HepG2 (cell line): ENCODE data around the gene SDC1. TPM values are rescaled to one million over a fixed set of nuclear protein-coding genes. Genes with fewer than 3 reads are reported as not detected.

Experiments used
- ATAC-seq: fragments of 200-7000 bp; cut with Tn5 transposase; 3 replicates; pipeline ENCODE4 v1.9.1; 2020; ENCODE audit warnings: mild to moderate bottlenecking, moderate library complexity
- BruUV-seq: library from RNA; stranded (reverse); fragments of 400-500 nt; replicated peaks from 2 replicates; lab custom pipeline; 2021; lab: Mats Ljungman, UMichigan
- CTCF ChIA-PET: fragments of 300-600 bp; formaldehyde crosslinking; extraction: SDS; loops from one replicate; lab custom pipeline; 2021; ENCODE audit warnings: low total read pairs, inconsistent platforms, low intra/inter-chr PET ratio; lab: Yijun Ruan, JAX
- POLR2A ChIA-PET: fragments of 350-600 bp; sonication (Branson Sonifier 250); formaldehyde crosslinking; loops from one replicate; lab custom pipeline; 2020; ENCODE audit warnings: antibody characterized with exemption, inconsistent platforms; lab: Yijun Ruan, JAX
- DNase-seq: peaks from one replicate; pipeline ENCODE4 v3.0.0-alpha.2; 2015; ENCODE audit warnings: low spot score
- FAIRE-seq: peaks from 3 replicates; lab custom pipeline; 2011; peaks lifted over from hg19 to GRCh38; lab: Jason Lieb, UNC
- H2AFZ ChIP-seq: one replicate; pipeline ENCODE4 v1.6.1; 2011; ENCODE audit warnings: low read length, inconsistent platforms
- H3K27ac ChIP-seq: fragments of 300-600 bp; 3 replicates; pipeline ENCODE4 v1.8.0; 2011; ENCODE audit warnings: mixed run types, mild to moderate bottlenecking, mixed read lengths, low read length, inconsistent platforms; ENCODE audit not compliant: insufficient read depth; ENCODE audit errors: extremely low read length
- H3K27me3 ChIP-seq, 2 experiments: fragments of 200-600 bp in 1 of 2; 2 replicates in 1 of 2; 3 replicates in 1 of 2; pipeline versions ENCODE4 v1.6.0 to v1.8.0; 2011; ENCODE audit warnings: low read length in 2 of 2, mild to moderate bottlenecking in 2 of 2, moderate library complexity in 2 of 2, inconsistent platforms in 1 of 2; ENCODE audit not compliant: insufficient read depth in 2 of 2, control insufficient read depth in 1 of 2
- H3K36me3 ChIP-seq, 2 experiments: fragments of 200-600 bp in 1 of 2; replicated peaks in 1 of 2; 2 replicates in 1 of 2; 3 replicates in 1 of 2; pipeline versions ENCODE4 v1.5.1 to v1.8.0; 2011; ENCODE audit warnings: low read length in 2 of 2, inconsistent platforms in 1 of 2; ENCODE audit not compliant: insufficient read depth in 2 of 2, control insufficient read depth in 1 of 2
- H3K4me1 ChIP-seq: 2 replicates; pipeline ENCODE4 v1.5.1; 2012; ENCODE audit warnings: low read length, inconsistent platforms; ENCODE audit not compliant: insufficient read depth
- H3K4me2 ChIP-seq: 2 replicates; pipeline ENCODE4 v1.6.0; 2011; ENCODE audit warnings: low read depth, low read length, inconsistent platforms
- H3K4me3 ChIP-seq, 3 experiments: fragments of 200-600 bp in 1 of 3; sonication (generic), shearing (Covaris generic) in 1 of 3; replicated peaks in 1 of 3; 2 replicates each; pipeline ENCODE4 v1.5.1; 2011 to 2016; ENCODE audit warnings: low read length in 3 of 3, inconsistent platforms in 2 of 3, low read depth in 2 of 3, mild to moderate bottlenecking in 2 of 3, control low read depth in 1 of 3, mixed read lengths in 1 of 3; ENCODE audit not compliant: insufficient read depth in 1 of 3
- H3K79me2 ChIP-seq: one replicate; pipeline ENCODE4 v1.6.1; 2011; ENCODE audit warnings: low read length, inconsistent platforms; ENCODE audit not compliant: insufficient read depth
- H3K9ac ChIP-seq: 2 replicates; pipeline ENCODE4 v1.6.0; 2011; ENCODE audit warnings: mild to moderate bottlenecking, low read depth, low read length, inconsistent platforms; ENCODE audit not compliant: insufficient read depth
- H3K9me3 ChIP-seq: 2 replicates; pipeline ENCODE4 v1.5.1; 2012; ENCODE audit warnings: mild to moderate bottlenecking, low read length
- H4K20me1 ChIP-seq: 2 replicates; pipeline ENCODE4 v1.6.0; 2011; ENCODE audit warnings: inconsistent platforms, mild to moderate bottlenecking, low read length, moderate library complexity; ENCODE audit not compliant: insufficient read depth
- DNMT1 ChIP-seq: sonication (generic); formaldehyde crosslinking; IDR thresholded peaks from 2 replicates; pipeline ENCODE4 v1.5.1; 2020; ENCODE audit warnings: mild to moderate bottlenecking, missing genetic modification reagents
- HOXD1 ChIP-seq: sonication (generic); formaldehyde crosslinking; IDR thresholded peaks from 2 replicates; pipeline ENCODE4 v1.5.0; 2020; ENCODE audit warnings: missing genetic modification reagents
- MBNL3 ChIP-seq: fragments of 250-450 bp; sonication (Bioruptor Pico); conservative IDR thresholded peaks from 2 replicates; pipeline ENCODE4 v1.8.0; 2022; ENCODE audit warnings: mild to moderate bottlenecking, inconsistent platforms
- PRMT3 ChIP-seq: sonication (generic); formaldehyde crosslinking; IDR thresholded peaks from 2 replicates; pipeline ENCODE4 v1.8.1; 2022; ENCODE audit warnings: low read depth, mild to moderate bottlenecking, moderate library complexity, missing genetic modification reagents, borderline replicate concordance
- SNAPC4 ChIP-seq: sonication (generic); formaldehyde crosslinking; IDR thresholded peaks from 2 replicates; pipeline ENCODE4 v1.4.0; 2020; ENCODE audit warnings: mild to moderate bottlenecking, missing genetic modification reagents
- TSC22D2 ChIP-seq: sonication (generic); formaldehyde crosslinking; IDR thresholded peaks from 2 replicates; pipeline ENCODE4 v1.5.1; 2020; ENCODE audit warnings: missing genetic modification reagents, mild to moderate bottlenecking, borderline replicate concordance
- ZFAT ChIP-seq: sonication (generic); formaldehyde crosslinking; conservative IDR thresholded peaks from 2 replicates; pipeline ENCODE4 v1.8.1; 2023; ENCODE audit warnings: missing genetic modification reagents, inconsistent platforms
- ZFP37 ChIP-seq: sonication (generic); formaldehyde crosslinking; IDR thresholded peaks from 2 replicates; pipeline ENCODE4 v1.4.0; 2020; ENCODE audit warnings: missing genetic modification reagents, borderline replicate concordance
- ZNF280D ChIP-seq: sonication (generic); formaldehyde crosslinking; IDR thresholded peaks from 2 replicates; pipeline ENCODE4 v1.5.1; 2020; ENCODE audit warnings: mild to moderate bottlenecking, missing genetic modification reagents
- ZNF326 ChIP-seq: sonication (generic); formaldehyde crosslinking; IDR thresholded peaks from 2 replicates; pipeline ENCODE4 v1.4.0; 2020; ENCODE audit warnings: missing genetic modification reagents, borderline replicate concordance
- ZNF558 ChIP-seq: sonication (generic); formaldehyde crosslinking; IDR thresholded peaks from 2 replicates; pipeline ENCODE4 v1.9.0; 2022; ENCODE audit warnings: mild to moderate bottlenecking, missing genetic modification reagents, borderline replicate concordance
- ZNF572 ChIP-seq: sonication (generic); formaldehyde crosslinking; IDR thresholded peaks from 2 replicates; pipeline ENCODE4 v1.5.1; 2020; ENCODE audit warnings: mild to moderate bottlenecking, missing genetic modification reagents
- ZNF691 ChIP-seq: sonication (generic); formaldehyde crosslinking; IDR thresholded peaks from 2 replicates; pipeline ENCODE4 v1.4.0; 2020; ENCODE audit warnings: missing genetic modification reagents, low read depth, mild to moderate bottlenecking, borderline replicate concordance
- WGBS: methylation state at CpG from one replicate; pipeline ENCODE4 v1.1.6; 2017; ENCODE audit warnings: low lambda C conversion rate; 5-methylcytosine and 5-hydroxymethylcytosine counted together
- in situ Hi-C: cut with HindIII; loops from 2 replicates; pipeline ENCODE4 v1.10.0; 2017; ENCODE audit warnings: low pct_unique_long_range_greater_than_20kb; ENCODE audit not compliant: extremely low pct_ligation_motif_present
- intact Hi-C: fragments of 100-400 bp; cut with micrococcal nuclease; formaldehyde crosslinking; loops from one replicate; pipeline ENCODE4 v1.10.0; 2022; ENCODE audit not compliant: unreplicated experiment
- polyA plus RNA-seq, 8 experiments: library from polyadenylated mRNA; depleted of rRNA in 3 of 8; stranded (reverse) in 7 of 8; unstranded in 1 of 8; fragments of >200 nt; fragmentation: Illumina TruSeq in 4 of 8; extraction: Trizol in 4 of 8; gene quantifications; 2 replicates each; pipeline versions ENCODE4 v1.2.1 to v1.2.3, GENCODE V29; 2011 to 2016; ENCODE audit warnings: low read depth in 4 of 8, missing spikeins in 1 of 8, mixed read lengths in 1 of 8; ENCODE audit not compliant: insufficient read depth in 1 of 8
- total RNA-seq, 5 experiments: library from RNA; depleted of rRNA; stranded (reverse); fragments of >200 nt; fragmentation: Illumina TruSeq; extraction: Trizol; gene quantifications; 2 replicates each; pipeline ENCODE4 v1.2.3, GENCODE V29; 2016; ENCODE audit warnings: low read depth in 1 of 5

The SDC1 gene
- total and polyA plus RNA-seq, 2 of the 13 experiments (the other 11 are each of a cell fraction or from before 2014, with no cell fraction given) = 108 to 119 TPM

- no TSS peak for BruUV-seq
- H3K79me2 ChIP-seq = no peaks in the 10 kb centered on the region
- in situ Hi-C loops = loop anchor here (5.0 kb wide), 1 partner anchor 35 kb away; no protein-coding TSS in a partner anchor
- H3K36me3 ChIP-seq = no peaks in the 10 kb centered on the region
- WGBS = 23% methylated on average over 13 of the region's 13 CpGs
- intact Hi-C loops = loop anchor here (5.0 kb wide), 1 partner anchor 35 kb away; no protein-coding TSS in a partner anchor
- ATAC-seq = peak; percentile 74
- H3K9me3 ChIP-seq = no peaks in the 10 kb centered on the region
- peak; percentile 12 for FAIRE-seq
- peak overlapping the region; percentile 18 for H3K9ac ChIP-seq
- CTCF ChIA-PET = no interaction called here
- H3K27me3 ChIP-seq = no peaks in the 10 kb centered on the region
- H2AFZ ChIP-seq = no peak overlapping the region
- peak overlapping the region; percentile 47 for H3K27ac ChIP-seq
- H3K4me3 ChIP-seq = peak overlapping the region in 2 of 3 experiments; percentile 12 to 61; a peak in 2 of 6 replicates
- H3K4me2 ChIP-seq = peak overlapping the region; percentile 70
- H3K4me1 ChIP-seq = peaks cover 53% of the 10 kb centered on the region
- POLR2A ChIA-PET = interaction anchor here (1.1 to 1.3 kb wide), 4 partner anchors 15 to 52 kb away, joined by 3 to 7 read pairs (median 4); partner anchors contain the start of gene SDC1
- DNase-seq = peak; percentile 80
- H4K20me1 ChIP-seq = no peaks in the 10 kb centered on the region
- TF ChIP-seq HOXD1 (no peak), ZFP37 (CRISPR knock-in tag) (no peak), ZNF691 (CRISPR knock-in tag) (no peak), TSC22D2 (CRISPR knock-in tag) (no peak), SNAPC4 (CRISPR knock-in tag) (no peak), DNMT1 (CRISPR knock-in tag) (no peak), MBNL3 (CRISPR knock-in tag) (no peak), ZFAT (CRISPR knock-in tag) (no peak), ZNF558 (CRISPR knock-in tag) (no peak), ZNF280D (CRISPR knock-in tag) (no peak), ZNF572 (CRISPR knock-in tag) (no peak), PRMT3 (CRISPR knock-in tag) (no peak), ZNF326 (no peak)
These were observed 52.5 kb downstream of the SDC1 start for GRCh38 chr2:20172273-20173055.
